Spleen (tissue), 7 donors: Measurements from ENCODE around the gene PPP1R12B.

ENCODE experiments used
- POLR2A ChIP-seq, 3 donors: fragments of 450-650 bp; IDR thresholded peaks; one replicate each; pipeline ENCODE4 v1.5.1; 2017; ENCODE audit warnings: antibody characterized with exemption in 3 of 3, mild to moderate bottlenecking in 1 of 3
- TF ChIP-seq, protein P1 (sequence below), 11 experiments: fragments of 200-600 bp in 7 of 11; fragments of 450-650 bp in 4 of 11; sonication (generic) in 4 of 11; IDR thresholded peaks in 8 of 11; conservative IDR thresholded peaks in 3 of 11; 1 replicate in 7 of 11; 2 replicates in 4 of 11; pipeline versions ENCODE4 v1.4.0 to v1.8.0; 2016 to 2021; ENCODE audit warnings: antibody characterized with exemption in 11 of 11, inconsistent platforms in 4 of 11, mild to moderate bottlenecking in 1 of 11
- donor health status: DM: no; HTN: no; CAD: no; lungs with moderate emphysema.
- donor health status: DM: no; HTN: no; CAD: no.
- donor health status: DM: no; HTN: no; CAD: no.

DNA sequence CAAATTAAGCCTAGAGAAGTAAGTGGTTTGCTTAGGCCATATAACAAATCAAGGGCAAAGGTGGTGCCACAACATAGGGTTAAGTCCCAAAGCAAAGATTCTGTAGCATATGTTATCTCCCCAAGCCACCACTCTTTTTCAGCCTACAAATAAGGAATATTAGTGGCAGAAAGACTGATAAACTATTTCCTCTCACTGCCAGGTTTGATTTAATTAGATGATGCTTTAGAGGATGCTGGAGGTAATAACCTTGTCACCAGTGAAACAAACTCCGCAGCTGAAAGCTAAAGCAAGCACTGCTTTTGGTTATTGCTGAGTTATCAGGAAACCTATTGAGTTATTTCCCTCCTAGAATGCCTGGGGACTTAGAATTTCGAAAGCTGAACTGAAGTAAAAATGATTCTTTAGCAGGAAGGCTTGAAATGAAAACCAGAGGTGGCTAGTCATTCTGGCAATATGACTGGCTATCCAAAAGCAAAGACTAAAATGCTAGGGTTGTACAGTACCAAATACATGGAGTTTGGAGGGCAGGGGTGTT lies 216.5 kb downstream of the PPP1R12B start:
- TF ChIP-seq POLR2A (IDR thresholded peaks at IDR 0.05): no peak
- TF ChIP-seq, protein P1, sequence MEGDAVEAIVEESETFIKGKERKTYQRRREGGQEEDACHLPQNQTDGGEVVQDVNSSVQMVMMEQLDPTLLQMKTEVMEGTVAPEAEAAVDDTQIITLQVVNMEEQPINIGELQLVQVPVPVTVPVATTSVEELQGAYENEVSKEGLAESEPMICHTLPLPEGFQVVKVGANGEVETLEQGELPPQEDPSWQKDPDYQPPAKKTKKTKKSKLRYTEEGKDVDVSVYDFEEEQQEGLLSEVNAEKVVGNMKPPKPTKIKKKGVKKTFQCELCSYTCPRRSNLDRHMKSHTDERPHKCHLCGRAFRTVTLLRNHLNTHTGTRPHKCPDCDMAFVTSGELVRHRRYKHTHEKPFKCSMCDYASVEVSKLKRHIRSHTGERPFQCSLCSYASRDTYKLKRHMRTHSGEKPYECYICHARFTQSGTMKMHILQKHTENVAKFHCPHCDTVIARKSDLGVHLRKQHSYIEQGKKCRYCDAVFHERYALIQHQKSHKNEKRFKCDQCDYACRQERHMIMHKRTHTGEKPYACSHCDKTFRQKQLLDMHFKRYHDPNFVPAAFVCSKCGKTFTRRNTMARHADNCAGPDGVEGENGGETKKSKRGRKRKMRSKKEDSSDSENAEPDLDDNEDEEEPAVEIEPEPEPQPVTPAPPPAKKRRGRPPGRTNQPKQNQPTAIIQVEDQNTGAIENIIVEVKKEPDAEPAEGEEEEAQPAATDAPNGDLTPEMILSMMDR (IDR thresholded peaks at IDR 0.05 in 8 of 11, conservative IDR thresholded peaks at IDR 0.05 in 3 of 11): no peak
